ENCODE data around the gene DBX1. TPM values are rescaled to one million over a fixed set of nuclear protein-coding genes. Genes with fewer than 3 reads are reported as not detected.

DBX1 gene
- total and polyA plus RNA-seq, 2 donors (not counting 1 experiment from before 2014, with no cell fraction given): not detected

GRCh38 chr11:20122131-20122530 lies 38.1 kb downstream of the DBX1 start:
- TF ChIP-seq EZH2 (IDR thresholded peaks at IDR 0.05; ENCODE audit: low read length, missing control alignments) (no peak), CTCF (conservative IDR thresholded peaks at IDR 0.05 in 1 of 2, IDR thresholded peaks at IDR 0.05 in 1 of 2; ENCODE audit: low read depth in 1 of 2, low read length in 2 of 2) (no peak)
- no peak overlapping the region for H3K4me3 ChIP-seq (replicated peaks in 1 of 4; ENCODE audit: control extremely low read depth in 1 of 4, insufficient read depth in 1 of 4, low read depth in 3 of 4, low read length in 4 of 4)
- no peak overlapping the region for H3K27ac ChIP-seq (ENCODE audit: insufficient read depth, low read length)
- H3K79me2 ChIP-seq (ENCODE audit: control insufficient read depth, insufficient read depth, low read length): no peaks in the 10 kb centered on the region
- H3K9ac ChIP-seq (ENCODE audit: insufficient read depth, low read length): no peak overlapping the region
- peaks cover 4% of the 10 kb centered on the region for H3K4me1 ChIP-seq (ENCODE audit: control insufficient read depth, extremely low read depth, insufficient read depth, low read length)
- H2AFZ ChIP-seq (ENCODE audit: low read length): no peak overlapping the region
- H3K4me2 ChIP-seq (ENCODE audit: extremely low read depth, insufficient read depth, low read length): no peak overlapping the region
- no peaks in the 10 kb centered on the region for H3K27me3 ChIP-seq (ENCODE audit: control insufficient read depth, insufficient read depth, low read length)
- peaks cover 17% of the 10 kb centered on the region for H3K36me3 ChIP-seq (ENCODE audit: control insufficient read depth, insufficient read depth, low read length)
- H4K20me1 ChIP-seq (ENCODE audit: control insufficient read depth, extremely low read depth, insufficient read depth, low read length): no peaks in the 10 kb centered on the region
- DNase-seq (ENCODE audit: low read depth in 2 of 2): no peak
- no peaks in the 10 kb centered on the region for H3K9me3 ChIP-seq (ENCODE audit: control insufficient read depth, insufficient read depth, low read depth, low read length)

GRCh38 chr11:20120134-20120925 lies 39.9 kb downstream of the DBX1 start:
- H3K4me1 ChIP-seq (ENCODE audit: control insufficient read depth, extremely low read depth, insufficient read depth, low read length): no peaks in the 10 kb centered on the region
- no peak overlapping the region for H2AFZ ChIP-seq (ENCODE audit: low read length)
- DNase-seq (ENCODE audit: low read depth in 2 of 2): no peak
- H3K27me3 ChIP-seq (ENCODE audit: control insufficient read depth, insufficient read depth, low read length): no peaks in the 10 kb centered on the region
- H3K4me2 ChIP-seq (ENCODE audit: extremely low read depth, insufficient read depth, low read length): no peak overlapping the region
- no peak overlapping the region for H3K9ac ChIP-seq (ENCODE audit: insufficient read depth, low read length)
- no peaks in the 10 kb centered on the region for H4K20me1 ChIP-seq (ENCODE audit: control insufficient read depth, extremely low read depth, insufficient read depth, low read length)
- TF ChIP-seq CTCF (conservative IDR thresholded peaks at IDR 0.05 in 1 of 2, IDR thresholded peaks at IDR 0.05 in 1 of 2; ENCODE audit: low read depth in 1 of 2, low read length in 2 of 2): no peak
- TF ChIP-seq EZH2 (IDR thresholded peaks at IDR 0.05; ENCODE audit: low read length, missing control alignments): no peak
- H3K36me3 ChIP-seq (ENCODE audit: control insufficient read depth, insufficient read depth, low read length): peaks cover 17% of the 10 kb centered on the region
- no peak overlapping the region for H3K27ac ChIP-seq (ENCODE audit: insufficient read depth, low read length)
- no peaks in the 10 kb centered on the region for H3K9me3 ChIP-seq (ENCODE audit: control insufficient read depth, insufficient read depth, low read depth, low read length)
- no peaks in the 10 kb centered on the region for H3K79me2 ChIP-seq (ENCODE audit: control insufficient read depth, insufficient read depth, low read length)
- no peak overlapping the region for H3K4me3 ChIP-seq (replicated peaks in 1 of 4; ENCODE audit: control extremely low read depth in 1 of 4, insufficient read depth in 1 of 4, low read depth in 3 of 4, low read length in 4 of 4)

GRCh38 chr11:20119315-20119714 lies 41.0 kb downstream of the DBX1 start:
- no peaks in the 10 kb centered on the region for H3K4me1 ChIP-seq (ENCODE audit: control insufficient read depth, extremely low read depth, insufficient read depth, low read length)
- no peak overlapping the region for H3K4me2 ChIP-seq (ENCODE audit: extremely low read depth, insufficient read depth, low read length)
- H4K20me1 ChIP-seq (ENCODE audit: control insufficient read depth, extremely low read depth, insufficient read depth, low read length): no peaks in the 10 kb centered on the region
- H3K79me2 ChIP-seq (ENCODE audit: control insufficient read depth, insufficient read depth, low read length): no peaks in the 10 kb centered on the region
- H3K27ac ChIP-seq (ENCODE audit: insufficient read depth, low read length): no peak overlapping the region
- no peak for TF ChIP-seq EZH2 (IDR thresholded peaks at IDR 0.05; ENCODE audit: low read length, missing control alignments)
- TF ChIP-seq CTCF (conservative IDR thresholded peaks at IDR 0.05 in 1 of 2, IDR thresholded peaks at IDR 0.05 in 1 of 2; ENCODE audit: low read depth in 1 of 2, low read length in 2 of 2): no peak
- H2AFZ ChIP-seq (ENCODE audit: low read length): no peak overlapping the region
- no peak for DNase-seq (ENCODE audit: low read depth in 2 of 2)
- no peak overlapping the region for H3K9ac ChIP-seq (ENCODE audit: insufficient read depth, low read length)
- H3K27me3 ChIP-seq (ENCODE audit: control insufficient read depth, insufficient read depth, low read length): no peaks in the 10 kb centered on the region
- no peak overlapping the region for H3K4me3 ChIP-seq (replicated peaks in 1 of 4; ENCODE audit: control extremely low read depth in 1 of 4, insufficient read depth in 1 of 4, low read depth in 3 of 4, low read length in 4 of 4)
- peaks cover 20% of the 10 kb centered on the region for H3K36me3 ChIP-seq (ENCODE audit: control insufficient read depth, insufficient read depth, low read length)
- H3K9me3 ChIP-seq (ENCODE audit: control insufficient read depth, insufficient read depth, low read depth, low read length): no peaks in the 10 kb centered on the region
